Hepatocyte (in vitro differentiated cells): Measurements from ENCODE around the gene EPN1. TPM values are rescaled to one million over a fixed set of nuclear protein-coding genes. Genes with fewer than 3 reads are reported as not detected.

Experiments used
- DNase-seq: peaks from one replicate; pipeline ENCODE4 v3.0.0-alpha.2; 2016; ENCODE audit warnings: low spot score
- H2AFZ ChIP-seq: fragments of 200-600 bp; sonication (generic); 2 replicates; pipeline ENCODE4 v1.6.0; 2016; ENCODE audit warnings: antibody characterized with exemption, mild to moderate bottlenecking
- H3K27ac ChIP-seq: fragments of 200-600 bp; sonication (generic); 2 replicates; pipeline ENCODE4 v1.5.1; 2016; ENCODE audit warnings: mild to moderate bottlenecking
- H3K27me3 ChIP-seq: fragments of 200-600 bp; sonication (generic); 2 replicates; pipeline ENCODE4 v1.6.1; 2016
- H3K36me3 ChIP-seq: fragments of 200-600 bp; sonication (generic); replicated peaks from 2 replicates; pipeline ENCODE4 v1.5.1; 2016; ENCODE audit warnings: low read depth; ENCODE audit not compliant: insufficient read depth
- H3K4me1 ChIP-seq: fragments of 200-600 bp; sonication (generic); 2 replicates; pipeline ENCODE4 v1.5.1; 2016; ENCODE audit warnings: mild to moderate bottlenecking, moderate library complexity; ENCODE audit not compliant: insufficient read depth
- H3K4me2 ChIP-seq: fragments of 200-600 bp; sonication (generic); 2 replicates; pipeline ENCODE4 v1.6.0; 2016
- H3K4me3 ChIP-seq: fragments of 200-600 bp; sonication (generic); 2 replicates; pipeline ENCODE4 v1.5.1; 2016; ENCODE audit warnings: mild to moderate bottlenecking
- H3K79me2 ChIP-seq: fragments of 200-600 bp; sonication (generic); 2 replicates; pipeline ENCODE4 v1.6.0; 2017; ENCODE audit warnings: mild to moderate bottlenecking
- H3K9me2 ChIP-seq: fragments of 200-600 bp; sonication (generic); replicated peaks from 2 replicates; pipeline ENCODE4 v1.6.0; 2017; ENCODE audit warnings: mild to moderate bottlenecking; ENCODE audit not compliant: insufficient read depth
- H3K9me3 ChIP-seq: fragments of 200-600 bp; sonication (generic); 2 replicates; pipeline ENCODE4 v1.5.1; 2016; ENCODE audit warnings: low read depth, mild to moderate bottlenecking
- H4K20me1 ChIP-seq: fragments of 200-600 bp; sonication (generic); 2 replicates; pipeline ENCODE4 v1.6.0; 2016; ENCODE audit warnings: mild to moderate bottlenecking; ENCODE audit not compliant: insufficient read depth, poor library complexity, severe bottlenecking
- CTCF ChIP-seq: fragments of 200-600 bp; sonication (generic); IDR thresholded peaks from 2 replicates; pipeline ENCODE4 v1.5.1; 2016; ENCODE audit warnings: antibody characterized with exemption, mild to moderate bottlenecking; ENCODE audit not compliant: poor library complexity
- EZH2 ChIP-seq: fragments of 200-600 bp; sonication (generic); IDR thresholded peaks from 2 replicates; pipeline ENCODE4 v1.6.1; 2016; ENCODE audit warnings: antibody characterized with exemption, mild to moderate bottlenecking, borderline replicate concordance
- EZH2phosphoT487 ChIP-seq: fragments of 200-600 bp; sonication (generic); IDR thresholded peaks from one replicate; pipeline ENCODE4 v1.6.1; 2018; ENCODE audit warnings: antibody characterized with exemption, mild to moderate bottlenecking, low read depth, moderate library complexity; ENCODE audit not compliant: unreplicated experiment, severe bottlenecking
- WGBS: methylation state at CpG from one replicate; pipeline ENCODE4 v1.1.6; 2016; ENCODE audit warnings: low lambda C conversion rate; ENCODE audit errors: missing lambda C conversion rate; 5-methylcytosine and 5-hydroxymethylcytosine counted together
- polyA plus RNA-seq: library from polyadenylated mRNA; unstranded; fragments of >200 nt; fragmentation: Nextera tagmentation; extraction: Ambion mirVana; gene quantifications from 2 replicates; pipeline ENCODE4 v1.2.1, GENCODE V29; 2016
- total RNA-seq: library from RNA; depleted of rRNA; stranded (reverse); fragments of >200 nt; gene quantifications from 2 replicates; pipeline ENCODE4 v1.2.3, GENCODE V29; 2014

EPN1 gene
- total and polyA plus RNA-seq, 2 experiments from 2014 or later, result 74.8 to 165 TPM

- Histone ChIP-seq H3K9me2 (no peaks in the 10 kb centered on the region), H2AFZ (no peak overlapping the region), H3K27me3 (no peaks in the 10 kb centered on the region), H4K20me1 (no peaks in the 10 kb centered on the region), H3K4me3 (no peak overlapping the region), H3K4me2 (no peak overlapping the region), H3K36me3 (no peaks in the 10 kb centered on the region), H3K4me1 (no peaks in the 10 kb centered on the region), H3K9me3 (no peaks in the 10 kb centered on the region), H3K79me2 (no peaks in the 10 kb centered on the region), H3K27ac (no peak overlapping the region)
- no peak for DNase-seq
- TF ChIP-seq CTCF (no peak), EZH2phosphoT487 (no peak), EZH2 (no peak)
- WGBS, result 97% methylated on average over 21 of the region's 23 CpGs
Observed at GRCh38 chr19:55695511-55696290, 20.7 kb downstream of the EPN1 start.

- H3K36me3 ChIP-seq, result no peaks in the 10 kb centered on the region
- WGBS, result 97% methylated on average over 20 of the region's 20 CpGs
Observed at GRCh38 chr19:55696301-55697068, 21.5 kb downstream of the EPN1 start.

DNA sequence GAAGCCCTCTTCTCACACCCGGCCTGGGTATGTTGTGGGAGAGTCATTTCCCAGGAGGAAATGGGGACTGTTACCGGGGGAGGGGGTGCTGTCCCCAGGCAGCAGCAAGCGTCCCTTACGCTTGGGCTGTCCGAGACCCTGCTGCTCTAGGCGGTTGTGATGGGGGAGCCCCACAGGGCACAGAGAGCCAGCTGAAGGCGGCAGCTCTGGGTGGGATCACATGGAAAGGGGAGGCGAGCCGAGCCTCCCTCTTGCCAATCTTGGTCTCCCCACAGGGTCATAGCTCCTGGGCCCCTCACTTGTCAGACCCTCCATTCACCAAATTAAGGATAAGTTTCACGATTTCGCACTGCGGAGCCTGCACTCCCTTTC is 22.0 kb downstream of the EPN1 start:
- H3K4me2 ChIP-seq, result no peak overlapping the region
- no peak overlapping the region for H2AFZ ChIP-seq
- no peaks in the 10 kb centered on the region for H4K20me1 ChIP-seq
- H3K27me3 ChIP-seq, result no peaks in the 10 kb centered on the region
- DNase-seq, result no peak
- no peaks in the 10 kb centered on the region for H3K9me2 ChIP-seq
- no peaks in the 10 kb centered on the region for H3K36me3 ChIP-seq
- no peak for TF ChIP-seq EZH2
- H3K79me2 ChIP-seq, result no peaks in the 10 kb centered on the region
- H3K4me3 ChIP-seq, result no peak overlapping the region
- no peak overlapping the region for H3K27ac ChIP-seq
- H3K9me3 ChIP-seq, result no peaks in the 10 kb centered on the region
- WGBS, result 96% methylated on average over 12 of the region's 12 CpGs
- peaks cover 2% of the 10 kb centered on the region for H3K4me1 ChIP-seq

More at GRCh38 chr19:55696301-55697068, 21.5 kb downstream of the EPN1 start:
- TF ChIP-seq EZH2phosphoT487 (no peak), CTCF (no peak), EZH2 (no peak)
- no peaks in the 10 kb centered on the region for H4K20me1 ChIP-seq
- no peak overlapping the region for H3K4me3 ChIP-seq
- no peak overlapping the region for H3K4me2 ChIP-seq
- H3K27me3 ChIP-seq, result no peaks in the 10 kb centered on the region
- DNase-seq, result no peak
- no peaks in the 10 kb centered on the region for H3K4me1 ChIP-seq
- H3K27ac ChIP-seq, result no peak overlapping the region
- no peaks in the 10 kb centered on the region for H3K79me2 ChIP-seq
- no peaks in the 10 kb centered on the region for H3K9me2 ChIP-seq
- no peaks in the 10 kb centered on the region for H3K9me3 ChIP-seq
- H2AFZ ChIP-seq, result no peak overlapping the region

- no peak for DNase-seq
- H3K79me2 ChIP-seq, result no peaks in the 10 kb centered on the region
- H3K4me1 ChIP-seq, result peaks cover 6% of the 10 kb centered on the region
- no peaks in the 10 kb centered on the region for H4K20me1 ChIP-seq
- TF ChIP-seq EZH2 (no peak), CTCF (no peak)
- no peaks in the 10 kb centered on the region for H3K9me3 ChIP-seq
- H3K9me2 ChIP-seq, result no peaks in the 10 kb centered on the region
- no peaks in the 10 kb centered on the region for H3K27me3 ChIP-seq
- no peak overlapping the region for H2AFZ ChIP-seq
- H3K4me2 ChIP-seq, result no peak overlapping the region
- H3K36me3 ChIP-seq, result no peaks in the 10 kb centered on the region
- no peak overlapping the region for H3K4me3 ChIP-seq
- H3K27ac ChIP-seq, result no peak overlapping the region
- 97% methylated on average over 8 of the region's 8 CpGs for WGBS
Observed at GRCh38 chr19:55697698-55698097, 22.7 kb downstream of the EPN1 start.
